COLO668 (cell line): ENCODE results near the gene ANKMY1.

Experiments used
- DNase-seq: peaks from one replicate; lab custom pipeline; 2025; ENCODE audit not compliant: unreplicated experiment; lab: John Stamatoyannopoulos, UW

The ANKMY1 gene

GRCh38 chr2:240480834-240481623, 76.8 kb downstream of the ANKMY1 start:
- no peak for DNase-seq

DNA sequence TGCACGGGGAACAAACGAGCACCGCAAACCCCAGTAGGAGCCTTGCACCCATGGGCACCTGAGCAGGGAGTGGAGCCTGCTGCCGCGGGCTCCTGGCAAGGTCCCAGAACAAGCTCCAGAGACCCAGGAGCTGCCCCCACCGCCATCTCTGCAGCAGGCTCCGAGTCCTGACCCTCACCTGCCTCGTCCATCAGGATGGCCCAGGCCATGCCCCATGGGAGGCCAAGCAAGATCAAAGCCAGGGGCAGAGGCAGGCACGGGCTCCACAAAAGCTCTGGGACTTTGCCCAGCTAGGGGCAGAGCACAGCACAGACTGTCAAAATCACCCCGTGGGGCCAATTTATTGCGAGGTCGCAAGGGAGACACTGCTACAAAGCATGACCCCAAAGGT, 78.7 kb downstream of the ANKMY1 start:
- DNase-seq: no peak

GRCh38 chr2:240478346-240479110, 79.3 kb downstream of the ANKMY1 start:
- no peak for DNase-seq

DNA sequence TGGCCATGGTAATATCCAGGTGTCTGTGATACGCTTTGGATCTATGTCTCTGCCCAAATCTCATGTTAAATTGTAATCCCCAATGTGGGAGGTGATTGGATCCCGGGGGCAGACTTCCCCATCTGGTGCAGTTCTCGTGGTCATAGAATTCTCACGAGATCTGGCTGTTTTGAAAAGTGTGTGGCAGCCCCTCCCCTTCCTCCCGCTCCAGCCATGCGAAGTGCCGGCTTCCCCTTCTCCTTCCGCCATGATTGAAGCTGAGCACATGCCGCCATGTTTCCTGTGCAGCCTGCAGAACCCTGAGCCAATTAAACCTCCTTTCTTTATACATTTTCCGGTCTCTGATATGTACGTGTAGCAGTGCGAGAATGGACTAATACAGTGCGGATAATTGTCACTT, 79.9 kb downstream of the ANKMY1 start:
- no peak for DNase-seq

- no peak for DNase-seq
Observed at GRCh38 chr2:240473211-240473610, 84.6 kb downstream of the ANKMY1 start.

DNA sequence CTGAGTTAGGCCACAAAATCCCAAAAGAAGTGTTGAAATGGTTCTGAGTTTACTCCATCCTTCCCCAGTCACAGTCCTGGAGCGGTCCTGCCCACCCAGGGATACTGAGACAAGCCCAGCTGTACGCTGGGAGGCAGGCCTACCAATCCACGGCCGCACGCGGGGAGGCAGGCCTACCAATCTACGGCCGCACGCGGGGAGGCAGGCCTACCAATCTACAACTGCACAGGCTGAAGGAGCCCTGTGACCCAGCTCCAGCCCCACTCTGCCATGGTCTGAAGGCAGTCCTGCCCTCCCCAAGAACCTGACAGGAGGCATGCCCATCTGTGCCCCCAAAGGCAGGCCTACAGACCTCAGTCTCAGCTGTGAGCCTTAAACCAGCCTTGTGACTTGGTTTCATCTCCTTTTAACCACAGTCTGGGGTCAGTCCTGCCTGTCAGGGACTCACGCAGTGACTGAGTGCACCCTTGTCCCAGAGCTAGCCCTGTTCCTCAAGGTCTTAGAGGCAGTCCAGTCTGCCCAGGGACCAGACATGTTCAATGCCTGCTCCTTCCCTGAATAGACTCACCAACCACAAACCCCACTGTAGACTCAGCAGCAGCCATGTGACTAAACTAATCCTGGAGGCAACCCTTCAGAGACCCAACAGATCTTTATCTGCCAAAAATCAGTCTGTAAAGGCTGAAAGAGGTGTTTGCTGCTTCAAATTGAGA, 85.6 kb downstream of the ANKMY1 start:
- DNase-seq: no peak

GRCh38 chr2:240469740-240470139, 88.0 kb downstream of the ANKMY1 start:
- no peak for DNase-seq

DNA sequence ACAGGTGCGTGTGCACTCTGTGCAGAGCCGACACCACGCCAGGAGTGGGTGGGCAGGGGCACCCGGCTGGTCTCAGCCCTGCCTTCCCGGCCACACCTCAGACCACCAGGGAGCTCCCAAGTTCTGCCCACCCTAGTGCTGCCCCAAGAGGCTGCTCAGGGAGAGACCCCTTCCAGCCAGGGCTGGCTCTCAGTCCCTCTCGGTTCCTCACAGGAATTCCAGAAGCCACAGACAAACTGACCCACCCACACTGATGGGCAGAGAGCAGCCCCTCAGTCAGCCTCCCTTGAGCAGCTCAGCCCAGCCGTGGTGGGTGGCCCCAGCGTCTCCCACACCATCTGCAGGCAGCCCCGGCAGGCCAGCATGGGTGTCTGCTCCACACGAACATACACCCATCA, 88.5 kb downstream of the ANKMY1 start:
- no peak for DNase-seq

DNA sequence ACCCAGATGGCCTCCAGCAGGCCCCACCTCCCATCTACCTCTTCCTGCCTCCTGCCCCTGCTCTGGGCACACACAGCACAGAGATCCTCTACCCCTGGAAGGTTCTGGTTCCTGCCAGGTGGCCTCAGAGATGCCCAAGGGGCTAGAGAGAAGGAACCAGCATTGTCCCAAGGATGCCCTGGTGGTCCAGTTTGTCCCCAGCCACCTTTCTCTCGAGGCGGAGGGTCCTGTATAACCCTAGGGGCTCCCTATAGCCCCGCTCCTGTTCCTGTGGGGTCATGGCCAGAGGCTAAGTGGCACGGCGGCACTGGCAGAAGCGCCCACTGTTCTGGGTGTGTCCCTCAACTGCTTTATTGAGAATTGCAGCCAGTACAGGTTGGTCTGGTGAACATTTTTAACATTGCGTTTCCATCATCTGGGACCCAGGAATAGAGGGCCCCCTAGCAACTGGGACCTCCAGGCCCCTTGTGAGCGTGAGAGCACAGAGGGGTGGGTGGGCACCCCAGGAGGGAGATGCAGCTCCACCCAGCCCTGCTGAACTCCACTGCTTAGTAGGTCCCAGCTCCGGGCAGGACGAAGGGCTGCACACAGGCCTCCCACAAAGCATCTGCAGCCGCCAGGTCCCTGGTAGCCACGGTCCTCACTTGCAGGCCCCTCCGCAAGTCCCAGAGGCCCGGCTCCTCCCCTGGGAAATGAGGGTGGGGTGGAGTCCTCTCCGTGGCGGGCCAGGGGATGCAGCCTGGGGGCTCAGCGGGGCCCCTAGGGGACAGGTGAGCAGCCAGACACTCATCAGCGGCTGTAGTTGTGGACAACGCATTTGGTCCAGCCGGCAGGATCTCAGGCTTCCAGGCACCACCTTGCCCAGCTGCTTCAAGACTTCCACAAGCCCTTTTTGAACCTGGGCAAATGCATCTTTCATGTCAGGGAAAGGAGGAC, 89.2 kb downstream of the ANKMY1 start:
- DNase-seq: no peak

- DNase-seq: no peak
Observed at GRCh38 chr2:240467659-240468302, 90.0 kb downstream of the ANKMY1 start.

- DNase-seq: no peak
Observed at GRCh38 chr2:240467149-240467642, 90.6 kb downstream of the ANKMY1 start.

- DNase-seq: no peak
Observed at GRCh38 chr2:240466579-240467148, 91.1 kb downstream of the ANKMY1 start.

DNA sequence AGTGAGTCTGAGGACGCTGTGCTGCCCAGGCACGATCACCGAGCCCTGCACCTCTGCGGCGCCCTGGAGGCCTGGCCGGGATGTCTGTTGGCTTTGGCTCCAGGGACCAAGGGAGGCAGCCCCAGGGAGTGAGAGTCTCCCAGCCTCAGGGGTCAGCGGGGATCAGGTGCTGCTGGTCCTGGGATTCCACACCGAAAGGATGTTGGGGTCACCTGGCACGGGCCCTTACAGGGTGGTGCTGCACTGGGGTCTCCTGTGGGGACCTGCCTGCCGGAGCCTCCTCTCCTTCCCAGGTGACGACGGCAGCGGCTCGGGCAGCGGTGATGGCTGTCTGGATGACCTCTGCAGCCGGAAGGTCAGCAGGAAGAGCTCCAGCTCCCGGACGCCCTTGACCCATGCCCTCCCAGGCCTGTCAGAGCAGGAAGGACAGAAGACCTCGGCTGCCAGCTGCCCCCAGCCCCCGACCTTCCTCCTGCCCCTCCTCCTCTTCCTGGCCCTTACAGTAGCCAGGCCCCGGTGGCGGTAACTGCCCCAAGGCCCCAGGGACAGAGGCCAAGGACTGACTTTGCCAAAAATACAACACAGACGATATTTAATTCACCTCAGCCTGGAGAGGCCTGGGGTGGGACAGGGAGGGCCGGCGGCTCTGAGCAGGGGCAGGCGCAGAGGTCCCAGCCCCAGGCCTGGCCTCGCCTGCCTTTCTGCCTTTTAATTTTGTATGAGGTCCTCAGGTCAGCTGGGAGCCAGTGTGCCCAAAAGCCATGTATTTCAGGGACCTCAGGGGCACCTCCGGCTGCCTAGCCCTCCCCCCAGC, 91.8 kb downstream of the ANKMY1 start:
- DNase-seq: no peak

GRCh38 chr2:240465268-240465764, 92.5 kb downstream of the ANKMY1 start:
- no peak for DNase-seq

- DNase-seq: no peak
Observed at GRCh38 chr2:240464514-240465241, 93.1 kb downstream of the ANKMY1 start.

- no peak for DNase-seq
Observed at GRCh38 chr2:240463866-240464481, 93.8 kb downstream of the ANKMY1 start.

DNA sequence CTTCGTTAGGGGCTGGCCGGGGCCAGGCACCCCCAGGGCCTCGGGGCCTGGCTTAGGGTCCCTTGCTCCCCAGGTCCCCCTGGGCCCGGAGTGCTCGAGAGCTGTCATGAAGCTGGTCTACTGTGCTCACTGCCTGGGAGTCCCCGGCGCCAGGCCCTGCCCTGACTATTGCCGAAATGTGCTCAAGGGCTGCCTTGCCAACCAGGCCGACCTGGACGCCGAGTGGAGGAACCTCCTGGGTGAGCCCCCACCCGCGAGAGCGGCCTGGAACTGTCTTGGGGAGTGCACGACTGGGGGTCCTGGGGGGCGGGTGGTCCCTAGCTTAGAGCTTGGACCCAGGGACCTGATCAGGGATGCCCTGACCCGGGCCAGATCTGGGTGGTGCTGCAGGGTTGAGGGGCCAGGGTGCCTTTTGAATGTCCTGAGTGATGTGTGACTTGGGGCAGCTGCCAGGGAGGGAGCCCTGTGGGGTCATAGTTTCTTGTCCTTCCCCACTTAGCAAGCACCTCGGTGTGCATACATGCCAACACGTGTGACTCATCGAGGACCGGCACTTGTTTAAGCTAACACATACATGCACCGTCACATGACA, 94.4 kb downstream of the ANKMY1 start:
- no peak for DNase-seq
